ENCODE data around the gene FGFR2. TPM values are rescaled to one million over a fixed set of nuclear protein-coding genes. Genes with fewer than 3 reads are reported as not detected.
A peak's percentile ranks its signal among the peaks of the same experiment; 100 is the strongest.

The FGFR2 gene
- total RNA-seq, 1 donor from 2014 or later = 88.3 TPM

- DNase-seq (ENCODE audit: low spot score in 2 of 2, unreplicated experiment in 2 of 2) = no peak
- Mint-ChIP-seq H3K27ac (no peak overlapping the region), H3K27me3 (ENCODE audit: low read depth) (no peaks in the 10 kb centered on the region), H3K9me3 (no peaks in the 10 kb centered on the region), H3K36me3 (peaks cover 27% of the 10 kb centered on the region), H3K4me3 (no peak overlapping the region), H3K4me1 (peaks cover 6% of the 10 kb centered on the region)
- no peak for TF ChIP-seq CTCF (IDR thresholded peaks at IDR 0.05; ENCODE audit: unreplicated experiment)
These were observed 94.6 kb downstream of the FGFR2 start for GRCh38 chr10:121503587-121504051.

GRCh38 chr10:121501796-121502195 is 96.4 kb downstream of the FGFR2 start:
- H3K4me1 Mint-ChIP-seq = peaks cover 22% of the 10 kb centered on the region
- H3K27ac Mint-ChIP-seq = no peak overlapping the region
- DNase-seq (ENCODE audit: low spot score in 2 of 2, unreplicated experiment in 2 of 2) = no peak
- no peak overlapping the region for H3K4me3 Mint-ChIP-seq
- TF ChIP-seq CTCF (IDR thresholded peaks at IDR 0.05; ENCODE audit: unreplicated experiment) = no peak
- no peaks in the 10 kb centered on the region for H3K27me3 Mint-ChIP-seq (ENCODE audit: low read depth)
- H3K36me3 Mint-ChIP-seq = peaks cover 34% of the 10 kb centered on the region
- H3K9me3 Mint-ChIP-seq = no peaks in the 10 kb centered on the region

GRCh38 chr10:121500701-121501332 is 97.4 kb downstream of the FGFR2 start:
- Mint-ChIP-seq H3K36me3 (peaks cover 34% of the 10 kb centered on the region), H3K4me1 (peaks cover 29% of the 10 kb centered on the region), H3K9me3 (no peaks in the 10 kb centered on the region), H3K4me3 (no peak overlapping the region), H3K27me3 (ENCODE audit: low read depth) (no peaks in the 10 kb centered on the region), H3K27ac (no peak overlapping the region)
- TF ChIP-seq CTCF (IDR thresholded peaks at IDR 0.05; ENCODE audit: unreplicated experiment) = no peak
- no peak for DNase-seq (ENCODE audit: low spot score in 2 of 2, unreplicated experiment in 2 of 2)

- H3K27me3 Mint-ChIP-seq (ENCODE audit: low read depth) = no peaks in the 10 kb centered on the region
- DNase-seq (ENCODE audit: low spot score in 2 of 2, unreplicated experiment in 2 of 2) = no peak
- H3K9me3 Mint-ChIP-seq = no peaks in the 10 kb centered on the region
- TF ChIP-seq CTCF (IDR thresholded peaks at IDR 0.05; ENCODE audit: unreplicated experiment) = no peak
- H3K36me3 Mint-ChIP-seq = peaks cover 41% of the 10 kb centered on the region
- H3K4me3 Mint-ChIP-seq = no peak overlapping the region
- peaks cover 47% of the 10 kb centered on the region for H3K4me1 Mint-ChIP-seq
- H3K27ac Mint-ChIP-seq = peak overlapping the region; percentile 57
These were observed 100.5 kb downstream of the FGFR2 start for GRCh38 chr10:121497513-121498470.

- DNase-seq (ENCODE audit: low spot score in 2 of 2, unreplicated experiment in 2 of 2) = no peak
- H3K9me3 Mint-ChIP-seq = no peaks in the 10 kb centered on the region
- peak overlapping the region; percentile 4 for H3K27ac Mint-ChIP-seq
- no peak overlapping the region for H3K4me3 Mint-ChIP-seq
- peaks cover 38% of the 10 kb centered on the region for H3K36me3 Mint-ChIP-seq
- TF ChIP-seq CTCF (IDR thresholded peaks at IDR 0.05; ENCODE audit: unreplicated experiment) = no peak
- peaks cover 49% of the 10 kb centered on the region for H3K4me1 Mint-ChIP-seq
- H3K27me3 Mint-ChIP-seq (ENCODE audit: low read depth) = no peaks in the 10 kb centered on the region
These were observed 102.5 kb downstream of the FGFR2 start for GRCh38 chr10:121495719-121496118.
